ENCODE results near the gene KLHL18.

Gene KLHL18

GRCh38 chr3:47355010-47355409 lies 72.3 kb downstream of the KLHL18 start:
- TF ChIP-seq ZBTB7A (IDR thresholded peaks at IDR 0.05; ENCODE audit: low read depth): no peak
- TF ChIP-seq NFIC (IDR thresholded peaks at IDR 0.05): no peak
- TF ChIP-seq TAF1 (IDR thresholded peaks at IDR 0.05; ENCODE audit: low read depth): no peak
- no peak for TF ChIP-seq EGR1 (IDR thresholded peaks at IDR 0.05)
- no peak for TF ChIP-seq YY1 (IDR thresholded peaks at IDR 0.05; ENCODE audit: low read depth)
- no peak for TF ChIP-seq TCF12 (IDR thresholded peaks at IDR 0.05; ENCODE audit: low read depth)
- TF ChIP-seq REST (IDR thresholded peaks at IDR 0.05; ENCODE audit: low read depth): no peak
- no peak for TF ChIP-seq CREB1 (IDR thresholded peaks at IDR 0.05; ENCODE audit: low read depth)
- TF ChIP-seq EP300 (IDR thresholded peaks at IDR 0.05; ENCODE audit: borderline replicate concordance): no peak
- TF ChIP-seq, protein P1, sequence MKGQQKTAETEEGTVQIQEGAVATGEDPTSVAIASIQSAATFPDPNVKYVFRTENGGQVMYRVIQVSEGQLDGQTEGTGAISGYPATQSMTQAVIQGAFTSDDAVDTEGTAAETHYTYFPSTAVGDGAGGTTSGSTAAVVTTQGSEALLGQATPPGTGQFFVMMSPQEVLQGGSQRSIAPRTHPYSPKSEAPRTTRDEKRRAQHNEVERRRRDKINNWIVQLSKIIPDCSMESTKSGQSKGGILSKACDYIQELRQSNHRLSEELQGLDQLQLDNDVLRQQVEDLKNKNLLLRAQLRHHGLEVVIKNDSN (IDR thresholded peaks at IDR 0.05): no peak
- no peak for TF ChIP-seq CEBPB (IDR thresholded peaks at IDR 0.05)
- TF ChIP-seq FOXM1 (IDR thresholded peaks at IDR 0.05; ENCODE audit: borderline replicate concordance, low read depth): no peak
- TF ChIP-seq, protein P2, sequence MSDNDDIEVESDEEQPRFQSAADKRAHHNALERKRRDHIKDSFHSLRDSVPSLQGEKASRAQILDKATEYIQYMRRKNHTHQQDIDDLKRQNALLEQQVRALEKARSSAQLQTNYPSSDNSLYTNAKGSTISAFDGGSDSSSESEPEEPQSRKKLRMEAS (IDR thresholded peaks at IDR 0.05): no peak
- TF ChIP-seq RAD21 (IDR thresholded peaks at IDR 0.05; ENCODE audit: low read depth): no peak
- no peak for TF ChIP-seq TEAD4 (IDR thresholded peaks at IDR 0.05)

DNA sequence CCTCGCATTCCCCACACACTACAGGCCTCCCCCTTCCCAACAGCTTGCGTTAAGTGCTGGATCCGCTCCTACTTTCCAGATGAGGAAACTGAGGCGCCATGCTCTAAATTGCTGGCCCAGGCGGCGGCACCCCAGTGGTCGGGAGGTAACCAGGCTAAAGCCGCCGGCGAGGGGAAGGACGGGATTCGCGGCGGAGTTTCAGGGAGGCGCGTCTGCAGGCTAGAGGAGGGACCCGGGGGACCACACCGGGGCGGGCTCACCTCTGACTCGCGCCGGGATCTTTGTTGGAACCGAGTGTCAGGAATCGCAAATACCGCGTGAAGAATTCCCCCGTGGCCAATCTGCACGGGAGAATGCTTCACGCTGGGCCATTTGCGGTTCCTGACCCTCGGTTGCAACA lies 73.5 kb downstream of the KLHL18 start:
- TF ChIP-seq, protein P2 (IDR thresholded peaks at IDR 0.05): no peak
- TF ChIP-seq YY1 (IDR thresholded peaks at IDR 0.05; ENCODE audit: low read depth) (no peak), REST (IDR thresholded peaks at IDR 0.05; ENCODE audit: low read depth) (no peak), EP300 (IDR thresholded peaks at IDR 0.05; ENCODE audit: borderline replicate concordance) (no peak), TAF1 (IDR thresholded peaks at IDR 0.05; ENCODE audit: low read depth) (no peak), NFIC (IDR thresholded peaks at IDR 0.05) (no peak)
- TF ChIP-seq, protein P1 (IDR thresholded peaks at IDR 0.05): no peak

- no peak for TF ChIP-seq EP300 (IDR thresholded peaks at IDR 0.05; ENCODE audit: borderline replicate concordance)
- TF ChIP-seq CREB1 (IDR thresholded peaks at IDR 0.05; ENCODE audit: low read depth): no peak
- no peak for TF ChIP-seq NFIC (IDR thresholded peaks at IDR 0.05)
- TF ChIP-seq EGR1 (IDR thresholded peaks at IDR 0.05): no peak
- no peak for TF ChIP-seq TCF12 (IDR thresholded peaks at IDR 0.05; ENCODE audit: low read depth)
- no peak for TF ChIP-seq REST (IDR thresholded peaks at IDR 0.05; ENCODE audit: low read depth)
- TF ChIP-seq, protein P1 (IDR thresholded peaks at IDR 0.05): no peak
- no peak for TF ChIP-seq CEBPB (IDR thresholded peaks at IDR 0.05)
- TF ChIP-seq, protein P2 (IDR thresholded peaks at IDR 0.05): no peak
- no peak for TF ChIP-seq ZBTB7A (IDR thresholded peaks at IDR 0.05; ENCODE audit: low read depth)
- no peak for TF ChIP-seq YY1 (IDR thresholded peaks at IDR 0.05; ENCODE audit: low read depth)
- no peak for TF ChIP-seq FOXM1 (IDR thresholded peaks at IDR 0.05; ENCODE audit: borderline replicate concordance, low read depth)
- TF ChIP-seq TAF1 (IDR thresholded peaks at IDR 0.05; ENCODE audit: low read depth): no peak
Measured at GRCh38 chr3:47359323-47359722, 76.6 kb downstream of the KLHL18 start.

DNA sequence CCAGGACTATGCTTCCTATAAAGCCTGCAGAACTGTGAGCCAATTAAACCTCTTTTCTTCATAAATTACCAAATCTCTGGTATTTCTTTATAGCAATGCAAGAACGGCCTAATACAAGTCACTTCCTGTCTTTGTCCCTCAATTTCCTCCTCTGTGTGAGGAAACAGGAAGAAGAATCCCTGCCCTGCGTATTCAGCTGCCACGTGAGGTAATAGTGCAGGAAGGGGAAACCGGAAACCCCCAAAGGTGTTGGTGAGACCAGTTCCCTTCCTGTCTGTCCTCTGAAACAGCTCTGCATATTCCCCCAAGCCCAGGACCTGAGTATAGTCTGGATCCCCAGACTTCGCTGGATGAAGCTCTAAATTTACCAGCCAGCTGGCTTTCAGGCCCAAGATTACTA lies 80.0 kb downstream of the KLHL18 start:
- TF ChIP-seq ZBTB7A (IDR thresholded peaks at IDR 0.05; ENCODE audit: low read depth): no peak
- no peak for TF ChIP-seq CREB1 (IDR thresholded peaks at IDR 0.05; ENCODE audit: low read depth)
- no peak for TF ChIP-seq TEAD4 (IDR thresholded peaks at IDR 0.05)
- TF ChIP-seq REST (IDR thresholded peaks at IDR 0.05; ENCODE audit: low read depth): no peak
- no peak for TF ChIP-seq TAF1 (IDR thresholded peaks at IDR 0.05; ENCODE audit: low read depth)
- TF ChIP-seq, protein P2 (IDR thresholded peaks at IDR 0.05): no peak

Measured in Ishikawa (cell line).